Stimulated activated naive CD8-positive, alpha-beta T cell treated with anti-CD3 and anti-CD28 coated beads, Interleukin-15, Interleukin-2, amounts not matched to agents 100 ng/mL and 50 ng/mL, for 24 hours (primary cell): ENCODE data around the gene NOP9.

Source experiments
- H3K27ac Mint-ChIP-seq: one replicate; pipeline ENCODE4 v1.8.0; 2021; ENCODE audit warnings: mild to moderate bottlenecking, mixed read lengths
- H3K27me3 Mint-ChIP-seq: one replicate; pipeline ENCODE4 v1.8.0; 2021; ENCODE audit warnings: mixed read lengths
- H3K36me3 Mint-ChIP-seq: one replicate; pipeline ENCODE4 v1.8.0; 2021; ENCODE audit warnings: low read depth, mixed read lengths
- H3K4me1 Mint-ChIP-seq: one replicate; pipeline ENCODE4 v1.8.0; 2021; ENCODE audit warnings: low read depth, mixed read lengths
- H3K4me3 Mint-ChIP-seq: one replicate; pipeline ENCODE4 v1.8.0; 2021; ENCODE audit warnings: mild to moderate bottlenecking, mixed read lengths
- H3K9me3 Mint-ChIP-seq: one replicate; pipeline ENCODE4 v1.8.0; 2021; ENCODE audit warnings: mixed read lengths

The NOP9 gene

GRCh38 chr14:24271134-24271833, 28.4 kb upstream of the NOP9 start, which contains the start of gene RABGGTA:
Gene RABGGTA (minus strand): TSS chr14:24271597. CDS start chr14:24271115, 482 bp downstream.
- Mint-ChIP-seq H3K4me3 (peak within 1 kb of the TSS; percentile 83), H3K27ac (peak within 1 kb of the TSS; percentile 91), H3K9me3 (no peaks in the 10 kb centered on the region), H3K36me3 (peaks cover 12% of the 10 kb centered on the region), H3K27me3 (no peaks in the 10 kb centered on the region), H3K4me1 (peaks cover 49% of the 10 kb centered on the region)

- H3K4me1 Mint-ChIP-seq = peaks cover 52% of the 10 kb centered on the region
- peak overlapping the region; percentile 83 for H3K4me3 Mint-ChIP-seq
- peaks cover 7% of the 10 kb centered on the region for H3K36me3 Mint-ChIP-seq
- H3K9me3 Mint-ChIP-seq = no peaks in the 10 kb centered on the region
- peak overlapping the region; percentile 91 for H3K27ac Mint-ChIP-seq
- H3K27me3 Mint-ChIP-seq = no peaks in the 10 kb centered on the region
Measured at GRCh38 chr14:24271834-24272263, 27.8 kb upstream of the NOP9 start.

- Mint-ChIP-seq H3K27ac (peak overlapping the region; percentile 91), H3K27me3 (no peaks in the 10 kb centered on the region), H3K4me3 (peak overlapping the region; percentile 83), H3K9me3 (no peaks in the 10 kb centered on the region), H3K36me3 (peaks cover under 1% of the 10 kb centered on the region), H3K4me1 (peaks cover 58% of the 10 kb centered on the region)
Measured at GRCh38 chr14:24272467-24272866, 27.2 kb upstream of the NOP9 start.

- Mint-ChIP-seq H3K27ac (peak overlapping the region; percentile 90), H3K4me3 (peak overlapping the region; percentile 46), H3K4me1 (peaks cover 69% of the 10 kb centered on the region), H3K9me3 (peaks cover 3% of the 10 kb centered on the region), H3K36me3 (no peaks in the 10 kb centered on the region), H3K27me3 (no peaks in the 10 kb centered on the region)
Measured at GRCh38 chr14:24273422-24273998, 26.1 kb upstream of the NOP9 start.

GRCh38 chr14:24274101-24274543, 25.5 kb upstream of the NOP9 start:
- Mint-ChIP-seq H3K36me3 (no peaks in the 10 kb centered on the region), H3K27me3 (no peaks in the 10 kb centered on the region), H3K4me1 (peaks cover 75% of the 10 kb centered on the region), H3K27ac (peak overlapping the region; percentile 90), H3K9me3 (peaks cover 5% of the 10 kb centered on the region), H3K4me3 (peak overlapping the region; percentile 46)

- no peaks in the 10 kb centered on the region for H3K36me3 Mint-ChIP-seq
- no peaks in the 10 kb centered on the region for H3K27me3 Mint-ChIP-seq
- H3K4me1 Mint-ChIP-seq = peaks cover 77% of the 10 kb centered on the region
- no peak overlapping the region for H3K4me3 Mint-ChIP-seq
- peaks cover 5% of the 10 kb centered on the region for H3K9me3 Mint-ChIP-seq
- H3K27ac Mint-ChIP-seq = peak overlapping the region; percentile 8
Measured at GRCh38 chr14:24277071-24277470, 22.6 kb upstream of the NOP9 start.

GRCh38 chr14:24277606-24278321, 21.9 kb upstream of the NOP9 start:
- H3K4me3 Mint-ChIP-seq = no peak overlapping the region
- H3K27ac Mint-ChIP-seq = peak overlapping the region; percentile 71
- H3K4me1 Mint-ChIP-seq = peaks cover 70% of the 10 kb centered on the region
- no peaks in the 10 kb centered on the region for H3K27me3 Mint-ChIP-seq
- H3K9me3 Mint-ChIP-seq = peaks cover 5% of the 10 kb centered on the region
- no peaks in the 10 kb centered on the region for H3K36me3 Mint-ChIP-seq

- Mint-ChIP-seq H3K27ac (peak overlapping the region; percentile 71), H3K27me3 (no peaks in the 10 kb centered on the region), H3K36me3 (no peaks in the 10 kb centered on the region), H3K9me3 (peaks cover 5% of the 10 kb centered on the region), H3K4me3 (peak overlapping the region; percentile 17), H3K4me1 (peaks cover 63% of the 10 kb centered on the region)
Measured at GRCh38 chr14:24278424-24278823, 21.2 kb upstream of the NOP9 start.

- peaks cover 52% of the 10 kb centered on the region for H3K4me1 Mint-ChIP-seq
- H3K27me3 Mint-ChIP-seq = no peaks in the 10 kb centered on the region
- no peaks in the 10 kb centered on the region for H3K36me3 Mint-ChIP-seq
- H3K9me3 Mint-ChIP-seq = peaks cover 5% of the 10 kb centered on the region
- H3K4me3 Mint-ChIP-seq = peak overlapping the region; percentile 47
- peak overlapping the region; percentile 71 for H3K27ac Mint-ChIP-seq
Measured at GRCh38 chr14:24279301-24280186, 20.1 kb upstream of the NOP9 start.

GRCh38 chr14:24280797-24281460, 18.7 kb upstream of the NOP9 start:
- H3K9me3 Mint-ChIP-seq = peaks cover 5% of the 10 kb centered on the region
- H3K4me1 Mint-ChIP-seq = peaks cover 47% of the 10 kb centered on the region
- H3K36me3 Mint-ChIP-seq = no peaks in the 10 kb centered on the region
- H3K27ac Mint-ChIP-seq = no peak overlapping the region
- H3K4me3 Mint-ChIP-seq = no peak overlapping the region
- H3K27me3 Mint-ChIP-seq = no peaks in the 10 kb centered on the region

- H3K9me3 Mint-ChIP-seq = peaks cover 5% of the 10 kb centered on the region
- H3K4me3 Mint-ChIP-seq = no peak overlapping the region
- no peaks in the 10 kb centered on the region for H3K27me3 Mint-ChIP-seq
- H3K27ac Mint-ChIP-seq = no peak overlapping the region
- no peaks in the 10 kb centered on the region for H3K36me3 Mint-ChIP-seq
- H3K4me1 Mint-ChIP-seq = peaks cover 46% of the 10 kb centered on the region
Measured at GRCh38 chr14:24281636-24282035, 18.0 kb upstream of the NOP9 start.

GRCh38 chr14:24282736-24283135, 16.9 kb upstream of the NOP9 start:
- peaks cover 39% of the 10 kb centered on the region for H3K4me1 Mint-ChIP-seq
- H3K27ac Mint-ChIP-seq = no peak overlapping the region
- no peak overlapping the region for H3K4me3 Mint-ChIP-seq
- no peaks in the 10 kb centered on the region for H3K36me3 Mint-ChIP-seq
- peaks cover 5% of the 10 kb centered on the region for H3K9me3 Mint-ChIP-seq
- H3K27me3 Mint-ChIP-seq = no peaks in the 10 kb centered on the region

- H3K36me3 Mint-ChIP-seq = no peaks in the 10 kb centered on the region
- H3K27ac Mint-ChIP-seq = no peak overlapping the region
- no peak overlapping the region for H3K4me3 Mint-ChIP-seq
- H3K27me3 Mint-ChIP-seq = no peaks in the 10 kb centered on the region
- peaks cover 33% of the 10 kb centered on the region for H3K4me1 Mint-ChIP-seq
- no peaks in the 10 kb centered on the region for H3K9me3 Mint-ChIP-seq
Measured at GRCh38 chr14:24283796-24284460, 15.7 kb upstream of the NOP9 start.
